Stimulated activated CD4-positive, alpha-beta T cell treated with anti-CD3 and anti-CD28 coated beads, Interleukin-1b, Interleukin-23, amount 100 ng/mL, for 24 hours (primary cell): Measurements from ENCODE around the gene EP400.
"Not testable (repeated sequence)": the region's sequence is repeated elsewhere in the genome, so short reads cannot be mapped to it uniquely, and the experiment has no call there.

Source experiments
- DNase-seq, 4 experiments: peaks; one replicate each; pipeline ENCODE4 v3.0.0-alpha.2; 2020; ENCODE audit warnings: low read depth in 4 of 4, low spot score in 1 of 4

The EP400 gene

GRCh38 chr12:131950182-131950913 is 606 bp downstream of the EP400 start:
- DNase-seq, result peak in 1 of 4 experiments; percentile 26

DNA sequence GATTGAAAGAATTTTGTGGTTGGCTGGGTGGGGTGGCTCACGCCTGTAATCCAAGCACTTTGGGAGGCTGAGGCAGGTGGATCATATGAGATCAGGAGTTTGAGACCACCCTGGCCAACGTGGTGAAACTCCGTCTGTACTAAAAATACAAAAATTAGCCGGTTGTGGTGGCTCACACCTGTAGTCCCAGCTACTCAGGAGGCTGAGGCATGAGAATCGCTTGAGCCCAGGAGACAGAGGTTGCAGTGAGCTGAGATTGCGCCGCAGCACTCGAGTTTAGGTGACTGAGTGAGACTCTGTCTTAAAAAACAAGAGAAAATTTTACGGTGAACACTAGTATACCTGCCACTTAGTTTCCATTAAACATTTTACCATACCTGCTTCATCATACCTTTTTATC is 4.1 kb downstream of the EP400 start:
- not testable (repeated sequence) for DNase-seq

DNA sequence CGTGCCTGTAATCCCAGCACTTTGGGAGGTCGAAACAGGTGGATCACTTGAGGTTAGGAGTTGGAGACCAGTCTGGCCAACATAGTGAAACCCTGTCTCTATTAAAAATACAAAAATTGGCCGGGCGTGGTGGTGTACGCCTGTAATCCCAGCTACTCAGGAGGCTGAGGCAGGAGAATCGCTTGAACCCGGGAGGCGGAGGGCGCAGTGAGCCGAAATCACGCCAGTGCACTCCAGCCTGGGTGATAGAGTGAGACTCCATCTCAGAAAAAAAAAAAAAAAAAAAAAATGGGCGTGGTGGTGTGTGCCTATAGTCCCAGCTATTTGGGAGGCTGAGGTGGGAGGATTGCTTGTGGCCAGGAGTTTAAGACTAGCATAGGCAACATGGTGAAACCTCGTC is 4.7 kb downstream of the EP400 start:
- DNase-seq, result not testable (repeated sequence)

- no peak for DNase-seq
These were observed 9.4 kb downstream of the EP400 start for GRCh38 chr12:131959116-131959515.

GRCh38 chr12:131959641-131960589 is 10.2 kb downstream of the EP400 start:
- no peak for DNase-seq

DNA sequence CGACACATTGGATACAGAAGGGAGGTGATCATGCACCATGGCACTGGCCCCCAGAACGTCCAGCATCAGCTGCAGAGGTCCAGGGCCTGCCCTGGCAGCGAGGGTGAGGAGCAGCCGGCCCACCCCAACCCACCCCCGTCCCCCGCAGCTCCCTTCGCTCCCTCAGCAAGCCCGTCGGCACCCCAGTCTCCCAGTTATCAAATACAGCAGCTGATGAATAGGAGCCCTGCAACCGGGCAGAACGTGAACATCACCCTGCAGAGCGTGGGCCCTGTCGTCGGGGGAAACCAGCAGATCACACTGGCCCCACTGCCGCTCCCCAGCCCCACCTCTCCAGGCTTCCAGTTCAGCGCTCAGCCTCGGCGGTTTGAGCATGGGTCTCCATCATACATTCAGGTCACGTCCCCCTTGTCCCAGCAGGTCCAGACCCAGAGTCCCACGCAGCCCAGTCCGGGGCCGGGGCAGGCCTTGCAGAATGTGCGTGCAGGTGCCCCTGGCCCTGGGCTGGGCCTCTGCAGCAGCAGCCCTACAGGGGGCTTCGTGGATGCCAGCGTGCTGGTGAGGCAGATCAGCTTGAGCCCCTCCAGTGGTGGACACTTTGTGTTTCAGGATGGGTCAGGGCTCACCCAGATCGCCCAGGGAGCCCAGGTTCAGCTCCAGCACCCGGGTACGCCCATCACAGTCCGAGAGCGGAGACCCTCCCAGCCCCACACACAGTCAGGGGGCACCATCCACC is 11.0 kb downstream of the EP400 start:
- not testable (repeated sequence) for DNase-seq

GRCh38 chr12:131961328-131961727 is 11.6 kb downstream of the EP400 start:
- not testable (repeated sequence) for DNase-seq

DNA sequence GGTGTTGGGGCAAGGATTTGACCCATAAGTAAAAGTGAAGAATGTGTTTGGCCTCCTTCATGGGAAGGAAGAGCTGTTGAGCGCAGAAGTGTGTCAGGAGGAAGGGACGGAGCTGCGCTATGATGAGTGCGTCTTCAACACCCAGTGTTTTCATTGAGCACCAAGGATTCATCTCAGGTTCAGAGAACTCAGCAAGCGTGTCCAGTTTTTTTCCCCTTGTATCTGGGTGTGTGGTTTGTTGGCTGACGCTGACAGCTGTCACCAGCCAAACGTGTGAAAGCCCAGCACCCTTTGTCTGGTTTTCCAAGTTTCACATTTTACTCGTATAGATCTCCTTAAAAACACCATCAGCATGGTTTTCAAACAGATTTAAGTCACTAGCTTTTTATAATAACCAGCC is 12.3 kb downstream of the EP400 start:
- no peak for DNase-seq

- DNase-seq, result no peak
These were observed 13.6 kb downstream of the EP400 start for GRCh38 chr12:131963381-131963780.

DNA sequence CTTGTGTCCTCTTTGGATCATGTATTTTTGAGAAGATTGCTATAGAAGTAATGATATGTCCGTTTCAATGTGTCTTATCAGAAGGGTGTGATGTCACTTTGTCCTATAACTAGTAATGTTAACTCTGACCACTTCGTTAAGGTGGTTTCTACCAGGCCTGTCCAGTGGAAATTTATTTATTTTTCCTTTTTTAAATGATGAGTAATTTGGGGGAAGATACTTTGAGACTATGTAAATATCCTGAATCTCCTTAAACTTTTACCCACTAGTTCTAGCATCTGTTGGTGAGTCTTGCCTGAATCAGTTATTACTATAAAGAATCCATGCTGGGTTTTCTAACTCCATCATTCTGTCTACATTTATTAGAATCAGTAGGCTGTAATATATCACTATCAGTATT is 15.3 kb downstream of the EP400 start:
- no peak for DNase-seq

DNA sequence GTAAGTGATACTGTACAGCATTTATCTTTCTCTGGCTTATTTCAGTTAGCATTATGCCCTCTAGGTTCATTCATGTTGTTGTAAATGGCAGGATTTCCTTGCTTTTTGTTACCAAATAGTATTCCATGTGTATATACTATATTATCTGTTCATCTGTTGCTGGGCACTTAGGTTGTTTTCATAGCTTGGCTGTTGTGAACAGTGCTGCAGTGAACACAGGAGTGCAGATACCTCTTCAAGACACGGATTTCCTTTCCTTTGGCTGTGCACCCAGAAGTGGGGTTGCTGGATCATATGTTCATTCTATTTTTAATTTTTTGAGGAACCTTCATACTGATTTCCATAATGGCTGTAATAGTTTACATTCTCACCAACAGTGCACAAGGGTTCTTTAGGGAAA is 21.5 kb downstream of the EP400 start:
- DNase-seq, result no peak

- DNase-seq, result no peak
These were observed 25.5 kb downstream of the EP400 start for GRCh38 chr12:131975228-131975627.

- DNase-seq, result no peak
These were observed 29.9 kb downstream of the EP400 start for GRCh38 chr12:131979606-131980005.

GRCh38 chr12:131980263-131980662 is 30.5 kb downstream of the EP400 start:
- DNase-seq, result no peak

DNA sequence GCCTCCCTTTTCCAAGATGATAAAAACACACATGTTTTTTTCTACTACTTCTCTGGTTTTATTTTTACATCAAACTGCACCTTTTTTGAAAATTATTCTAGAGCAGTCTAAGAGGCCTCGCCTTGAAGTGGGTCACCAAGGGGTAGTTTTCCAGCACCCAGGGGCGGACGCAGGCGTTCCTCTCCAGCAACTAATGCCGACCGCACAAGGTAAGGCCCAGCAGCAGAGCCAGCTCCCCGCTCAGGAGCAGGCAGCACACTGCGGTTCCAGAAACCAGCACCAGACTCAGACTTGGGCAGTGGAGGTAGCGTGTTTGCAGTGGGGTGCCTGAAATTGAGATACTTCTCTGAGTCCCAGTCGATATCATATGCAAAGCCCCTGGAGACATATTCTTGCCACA is 31.6 kb downstream of the EP400 start:
- no peak for DNase-seq

DNA sequence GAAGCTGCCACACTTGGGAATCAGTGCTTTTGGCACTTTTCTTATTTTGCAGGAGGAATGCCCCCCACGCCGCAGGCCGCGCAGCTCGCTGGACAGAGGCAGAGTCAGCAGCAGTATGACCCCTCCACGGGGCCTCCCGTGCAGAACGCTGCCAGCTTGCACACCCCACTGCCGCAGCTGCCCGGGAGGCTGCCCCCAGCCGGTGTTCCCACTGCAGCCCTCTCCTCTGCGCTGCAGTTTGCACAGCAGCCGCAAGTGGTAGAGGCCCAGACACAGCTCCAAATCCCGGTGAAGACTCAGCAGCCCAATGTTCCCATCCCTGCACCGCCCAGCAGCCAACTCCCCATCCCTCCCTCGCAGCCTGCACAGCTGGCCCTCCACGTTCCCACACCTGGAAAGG is 32.3 kb downstream of the EP400 start:
- DNase-seq, result no peak

GRCh38 chr12:131983026-131983425 is 33.3 kb downstream of the EP400 start:
- no peak for DNase-seq

GRCh38 chr12:131983554-131983953 is 33.8 kb downstream of the EP400 start:
- DNase-seq, result no peak

- DNase-seq, result no peak
These were observed 34.6 kb downstream of the EP400 start for GRCh38 chr12:131984334-131984733.

DNA sequence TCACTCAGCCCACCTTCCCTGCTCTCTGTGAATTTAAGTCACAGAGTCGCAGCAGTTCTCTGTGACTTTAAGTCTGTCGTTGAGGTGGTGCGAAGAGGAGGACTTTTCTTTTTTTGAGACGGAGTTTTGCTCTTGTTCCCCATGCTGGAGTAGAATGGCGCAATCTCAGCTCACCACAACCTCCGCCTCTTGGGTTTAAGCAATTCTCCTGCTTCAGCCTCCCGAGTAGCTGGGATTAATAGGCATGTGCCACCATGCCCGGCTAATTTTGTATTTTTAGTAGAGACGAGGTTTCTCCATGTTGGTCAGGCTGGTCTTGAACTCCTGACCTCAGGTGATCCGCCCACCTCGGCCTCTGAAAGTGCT is 35.8 kb downstream of the EP400 start:
- DNase-seq, result not testable (repeated sequence)

DNA sequence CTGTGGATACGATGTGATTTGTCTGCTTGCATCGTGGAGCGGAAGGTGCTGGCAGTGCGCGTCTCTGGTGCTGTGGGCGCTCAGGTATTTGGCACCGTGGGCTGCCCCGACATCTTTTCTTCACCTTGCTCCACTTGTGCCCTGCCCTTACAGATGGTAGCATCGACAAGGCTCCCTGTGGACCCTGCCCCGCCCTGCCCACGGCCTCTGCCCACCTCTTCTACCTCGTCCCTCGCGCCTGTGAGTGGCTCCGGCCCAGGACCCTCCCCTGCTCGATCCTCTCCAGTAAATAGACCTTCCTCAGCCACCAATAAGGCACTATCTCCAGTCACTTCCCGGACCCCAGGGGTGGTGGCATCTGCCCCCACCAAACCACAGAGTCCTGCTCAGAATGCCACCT is 36.6 kb downstream of the EP400 start:
- DNase-seq, result no peak

GRCh38 chr12:131986910-131987309 is 37.2 kb downstream of the EP400 start:
- no peak for DNase-seq
